HG03565 (cell line): ENCODE measurements around the gene SELENOK.
"Not testable (repeated sequence)": the region's sequence is repeated elsewhere in the genome, so short reads cannot be mapped to it uniquely, and the experiment has no call there.

Source experiments
- ATAC-seq: cut with Tn5 transposase; IDR thresholded peaks from one replicate; pipeline ENCODE4 v1.9.1; 2021; ENCODE audit warnings: mild to moderate bottlenecking, moderate library complexity; ENCODE audit not compliant: unreplicated experiment

Gene SELENOK

GRCh38 chr3:53891497-53892285 is at the start of gene SELENOK:
TSS of gene SELENOK (minus strand) at chr3:53891859.
- peak; percentile 91 for ATAC-seq

- ATAC-seq: no peak
These were observed 49.5 kb upstream of the SELENOK start for GRCh38 chr3:53941184-53941583.

- ATAC-seq: no peak
These were observed 49.0 kb upstream of the SELENOK start for GRCh38 chr3:53940623-53941022.

- no peak for ATAC-seq
These were observed 48.2 kb upstream of the SELENOK start for GRCh38 chr3:53939813-53940212.

GRCh38 chr3:53939086-53939582 is 47.5 kb upstream of the SELENOK start:
- no peak for ATAC-seq

GRCh38 chr3:53938645-53939044 is 47.0 kb upstream of the SELENOK start:
- ATAC-seq: no peak

- ATAC-seq: no peak
These were observed 44.7 kb upstream of the SELENOK start for GRCh38 chr3:53936347-53936746.

- ATAC-seq: no peak
These were observed 43.7 kb upstream of the SELENOK start for GRCh38 chr3:53935283-53935901.

- ATAC-seq: not testable (repeated sequence)
These were observed 35.7 kb upstream of the SELENOK start for GRCh38 chr3:53927208-53927872.

- no peak for ATAC-seq
These were observed 29.6 kb upstream of the SELENOK start for GRCh38 chr3:53921296-53921695.

GRCh38 chr3:53919741-53920140 is 28.1 kb upstream of the SELENOK start:
- no peak for ATAC-seq

GRCh38 chr3:53913401-53913800 is 21.7 kb upstream of the SELENOK start:
- no peak for ATAC-seq

GRCh38 chr3:53902711-53903110 is 11.1 kb upstream of the SELENOK start:
- ATAC-seq: no peak

- ATAC-seq: no peak
These were observed 10.4 kb upstream of the SELENOK start for GRCh38 chr3:53902067-53902466.

GRCh38 chr3:53900666-53901331 is 9.1 kb upstream of the SELENOK start:
- ATAC-seq: no peak

- no peak for ATAC-seq
These were observed 8.1 kb upstream of the SELENOK start for GRCh38 chr3:53899750-53900149.

- no peak for ATAC-seq
These were observed 603 bp upstream of the SELENOK start for GRCh38 chr3:53892286-53892637.

- no peak for ATAC-seq
These were observed 758 bp downstream of the SELENOK start for GRCh38 chr3:53890726-53891475.

- no peak for ATAC-seq
These were observed 3.4 kb downstream of the SELENOK start for GRCh38 chr3:53888232-53888631.

GRCh38 chr3:53887446-53887845 is 4.2 kb downstream of the SELENOK start:
- ATAC-seq: no peak

- no peak for ATAC-seq
These were observed 6.4 kb downstream of the SELENOK start for GRCh38 chr3:53885239-53885638.
